Activated CD8-positive, alpha-beta memory T cell treated with anti-CD3 and anti-CD28 coated beads for 36 hours (primary cell): Measurements from ENCODE around the gene SECTM1. TPM values are rescaled to one million over a fixed set of nuclear protein-coding genes. Genes with fewer than 3 reads are reported as not detected.

ENCODE experiments used
- CTCF ChIA-PET: fragments of 350-600 bp; sonication (Branson Sonifier 250); formaldehyde crosslinking; loops from one replicate; lab custom pipeline; 2021; ENCODE audit warnings: antibody characterized with exemption; lab: Charles Lee
- POLR2A ChIA-PET: fragments of 350-600 bp; sonication (Branson Sonifier 250); formaldehyde crosslinking; loops from one replicate; lab custom pipeline; 2021; ENCODE audit warnings: antibody characterized with exemption; lab: Charles Lee
- total RNA-seq, 2 experiments: library from RNA; stranded (reverse); gene quantifications; one replicate each; pipeline ENCODE4 v1.2.3, GENCODE V29; 2021

Gene SECTM1
- total RNA-seq, 2 experiments from 2014 or later: 0.80 to 0.84 TPM

GRCh38 chr17:82299452-82299851 is 34.1 kb downstream of the SECTM1 start:
- POLR2A ChIA-PET: interaction anchor here (0.6 to 4.2 kb wide), 4 partner anchors 10 to 56 kb away, joined by 3 to 32 read pairs (median 16); partner anchors contain the start of gene CD7
- CTCF ChIA-PET: interaction anchor here (1.0 to 7.7 kb wide), 6 partner anchors 7 to 59 kb away, joined by 3 to 49 read pairs (median 8); partner anchors contain the start of genes CD7 and SECTM1

- CTCF ChIA-PET: interaction anchor here (0.8 to 7.7 kb wide), 14 partner anchors 8 to 901 kb away, joined by 3 to 49 read pairs (median 4); partner anchors contain the start of genes CD7 and CSNK1D
- POLR2A ChIA-PET: interaction anchor here (1.0 to 4.2 kb wide), 11 partner anchors 8 to 70 kb away, joined by 3 to 32 read pairs (median 6); partner anchors contain the start of genes CD7 and SLC16A3
Measured at GRCh38 chr17:82298538-82299421, 34.8 kb downstream of the SECTM1 start.

- CTCF ChIA-PET: interaction anchor here (0.6 to 7.7 kb wide), 15 partner anchors 9 to 902 kb away, joined by 3 to 49 read pairs (median 4); partner anchors contain the start of gene CD7
Measured at GRCh38 chr17:82297714-82298537, 35.6 kb downstream of the SECTM1 start.

GRCh38 chr17:82297280-82297713 is 36.3 kb downstream of the SECTM1 start:
- CTCF ChIA-PET: interaction anchor here (0.7 to 7.7 kb wide), 8 partner anchors 10 to 42 kb away, joined by 3 to 49 read pairs (median 3); partner anchors contain the start of gene CD7
- POLR2A ChIA-PET: interaction anchor here (0.6 to 3.3 kb wide), 14 partner anchors 9 to 152 kb away, joined by 3 to 32 read pairs (median 5); partner anchors contain the start of genes CD7 and CSNK1D

More at GRCh38 chr17:82297714-82298537, 35.6 kb downstream of the SECTM1 start:
- POLR2A ChIA-PET: interaction anchor here (1.0 to 3.3 kb wide), 13 partner anchors 8 to 151 kb away, joined by 3 to 32 read pairs (median 5); partner anchors contain the start of genes CD7, CSNK1D and SLC16A3

GRCh38 chr17:82296511-82297279 is 36.9 kb downstream of the SECTM1 start:
- POLR2A ChIA-PET: interaction anchor here (0.6 to 3.3 kb wide), 10 partner anchors 10 to 153 kb away, joined by 3 to 32 read pairs (median 4); partner anchors contain the start of genes CD7 and CSNK1D

GRCh38 chr17:82295472-82295814 is 38.1 kb downstream of the SECTM1 start:
- ChIA-PET CTCF (interaction anchor here (1.5 kb wide), 1 partner anchor 51 kb away, joined by 3 read pairs; no protein-coding TSS in a partner anchor), POLR2A (interaction anchor here (1.0 kb wide), 1 partner anchor 11 kb away, joined by 3 read pairs; no protein-coding TSS in a partner anchor)

More at GRCh38 chr17:82296511-82297279, 36.9 kb downstream of the SECTM1 start:
- CTCF ChIA-PET: interaction anchor here (0.7 to 7.7 kb wide), 8 partner anchors 12 to 52 kb away, joined by 3 to 49 read pairs (median 3); partner anchors contain the start of gene CD7

GRCh38 chr17:82294064-82294773 is 39.3 kb downstream of the SECTM1 start:
- CTCF ChIA-PET: no interaction called here

GRCh38 chr17:82292251-82293154 is 41.1 kb downstream of the SECTM1 start:
- ChIA-PET CTCF (interaction anchor here (1.4 to 2.3 kb wide), 4 partner anchors 8 to 30 kb away, joined by 5 to 12 read pairs (median 8); no protein-coding TSS in a partner anchor), POLR2A (interaction anchor here (0.6 to 1.8 kb wide), 11 partner anchors 9 to 424 kb away, joined by 3 to 10 read pairs (median 3); partner anchors contain the start of genes CD7 and FN3KRP)

More at GRCh38 chr17:82294064-82294773, 39.3 kb downstream of the SECTM1 start:
- POLR2A ChIA-PET: interaction anchor here (0.5 to 1.0 kb wide), 2 partner anchors 12 to 22 kb away, joined by 3 to 6 read pairs; no protein-coding TSS in a partner anchor

GRCh38 chr17:82291582-82292250 is 41.9 kb downstream of the SECTM1 start:
- ChIA-PET CTCF (interaction anchor here (1.4 to 2.3 kb wide), 4 partner anchors 8 to 30 kb away, joined by 5 to 12 read pairs (median 8); no protein-coding TSS in a partner anchor), POLR2A (interaction anchor here (0.7 to 1.8 kb wide), 8 partner anchors 8 to 307 kb away, joined by 3 to 10 read pairs (median 3); partner anchors contain the start of gene CD7)

- ChIA-PET CTCF (interaction anchor here (0.5 kb wide), 1 partner anchor 23 kb away, joined by 3 read pairs; no protein-coding TSS in a partner anchor), POLR2A (no interaction called here)
Measured at GRCh38 chr17:82287868-82288801, 45.4 kb downstream of the SECTM1 start.

- CTCF ChIA-PET: interaction anchor here (0.5 kb wide), 1 partner anchor 23 kb away, joined by 3 read pairs; no protein-coding TSS in a partner anchor
- POLR2A ChIA-PET: no interaction called here
Measured at GRCh38 chr17:82287013-82287867, 46.3 kb downstream of the SECTM1 start.

GRCh38 chr17:82285141-82285540 is 48.4 kb downstream of the SECTM1 start:
- POLR2A ChIA-PET: no interaction called here
- CTCF ChIA-PET: interaction anchor here (1.0 to 1.1 kb wide), 3 partner anchors 12 to 129 kb away, joined by 3 read pairs; no protein-coding TSS in a partner anchor
